NCI-H2196 (cell line): ENCODE data around the gene MAP2K3.
"Not testable (repeated sequence)": the region's sequence is repeated elsewhere in the genome, so short reads cannot be mapped to it uniquely, and the experiment has no call there.

Experiments
- DNase-seq: peaks from one replicate; lab custom pipeline; 2025; ENCODE audit not compliant: unreplicated experiment; lab: John Stamatoyannopoulos, UW

Gene MAP2K3

GRCh38 chr17:21327921-21328320, 43.4 kb downstream of the MAP2K3 start:
- DNase-seq = not testable (repeated sequence)

GRCh38 chr17:21328778-21329177, 44.3 kb downstream of the MAP2K3 start:
- DNase-seq = not testable (repeated sequence)

- no peak for DNase-seq
Observed at GRCh38 chr17:21330436-21331160, 46.1 kb downstream of the MAP2K3 start.

GRCh38 chr17:21336541-21337294, 52.2 kb downstream of the MAP2K3 start:
- DNase-seq = not testable (repeated sequence)

- not testable (repeated sequence) for DNase-seq
Observed at GRCh38 chr17:21337981-21338625, 53.6 kb downstream of the MAP2K3 start.

GRCh38 chr17:21339011-21339410, 54.5 kb downstream of the MAP2K3 start:
- no peak for DNase-seq

GRCh38 chr17:21339571-21339970, 55.1 kb downstream of the MAP2K3 start:
- DNase-seq = not testable (repeated sequence)

GRCh38 chr17:21340407-21340806, 55.9 kb downstream of the MAP2K3 start:
- DNase-seq = not testable (repeated sequence)

GRCh38 chr17:21341279-21341678, 56.8 kb downstream of the MAP2K3 start:
- DNase-seq = not testable (repeated sequence)

- not testable (repeated sequence) for DNase-seq
Observed at GRCh38 chr17:21341925-21342540, 57.5 kb downstream of the MAP2K3 start.

- not testable (repeated sequence) for DNase-seq
Observed at GRCh38 chr17:21343061-21343949, 58.8 kb downstream of the MAP2K3 start.

GRCh38 chr17:21344801-21345200, 60.3 kb downstream of the MAP2K3 start:
- DNase-seq = not testable (repeated sequence)

- no peak for DNase-seq
Observed at GRCh38 chr17:21345236-21345635, 60.7 kb downstream of the MAP2K3 start.

- not testable (repeated sequence) for DNase-seq
Observed at GRCh38 chr17:21346107-21346506, 61.6 kb downstream of the MAP2K3 start.

GRCh38 chr17:21346651-21347250, 62.2 kb downstream of the MAP2K3 start:
- not testable (repeated sequence) for DNase-seq

- not testable (repeated sequence) for DNase-seq
Observed at GRCh38 chr17:21347660-21348059, 63.1 kb downstream of the MAP2K3 start.

GRCh38 chr17:21348081-21348925, 63.8 kb downstream of the MAP2K3 start:
- not testable (repeated sequence) for DNase-seq

GRCh38 chr17:21348926-21349261, 64.4 kb downstream of the MAP2K3 start:
- not testable (repeated sequence) for DNase-seq
